HL-60 (cell line): ENCODE data around the gene SNX25.

Source experiments
- DNase-seq, 2 experiments: peaks; one replicate each; pipeline ENCODE4 v3.0.0-alpha.2; 2010 to 2020; ENCODE audit warnings: low read depth in 1 of 2, low spot score in 1 of 2
- H3K27ac ChIP-seq: fragments of 250-450 bp; sonication (Bioruptor Pico); replicated peaks from 2 replicates; pipeline ENCODE4 v1.5.1; 2020; ENCODE audit warnings: mild to moderate bottlenecking, moderate library complexity
- H3K27me3 ChIP-seq: fragments of 250-450 bp; sonication (Bioruptor Pico); 2 replicates; pipeline ENCODE4 v1.5.1; 2021; ENCODE audit warnings: mild to moderate bottlenecking, moderate library complexity; ENCODE audit not compliant: insufficient read depth, poor library complexity, severe bottlenecking
- H3K4me3 ChIP-seq: replicated peaks from 2 replicates; pipeline ENCODE4 v1.5.1; 2011; ENCODE audit warnings: mild to moderate bottlenecking, control low read depth, low read length; ENCODE audit not compliant: insufficient read depth
- CTCF ChIP-seq: IDR thresholded peaks from one replicate; pipeline ENCODE4 v1.5.1; 2011; ENCODE audit warnings: low read length, control low read depth, inconsistent platforms; ENCODE audit not compliant: insufficient read depth
- GABPA ChIP-seq: IDR thresholded peaks from 2 replicates; pipeline ENCODE4 v1.6.1; 2012; ENCODE audit warnings: low read depth
- POLR2AphosphoS5 ChIP-seq: IDR thresholded peaks from 2 replicates; pipeline ENCODE4 v1.6.1; 2012; ENCODE audit warnings: low read depth
- REST ChIP-seq: IDR thresholded peaks from 2 replicates; pipeline ENCODE4 v1.6.1; 2012; ENCODE audit warnings: low read depth; ENCODE audit not compliant: insufficient replicate concordance
- SPI1 ChIP-seq: IDR thresholded peaks from 2 replicates; pipeline ENCODE4 v1.6.1; 2012; ENCODE audit warnings: low read depth, mild to moderate bottlenecking, borderline replicate concordance

Gene SNX25

DNA sequence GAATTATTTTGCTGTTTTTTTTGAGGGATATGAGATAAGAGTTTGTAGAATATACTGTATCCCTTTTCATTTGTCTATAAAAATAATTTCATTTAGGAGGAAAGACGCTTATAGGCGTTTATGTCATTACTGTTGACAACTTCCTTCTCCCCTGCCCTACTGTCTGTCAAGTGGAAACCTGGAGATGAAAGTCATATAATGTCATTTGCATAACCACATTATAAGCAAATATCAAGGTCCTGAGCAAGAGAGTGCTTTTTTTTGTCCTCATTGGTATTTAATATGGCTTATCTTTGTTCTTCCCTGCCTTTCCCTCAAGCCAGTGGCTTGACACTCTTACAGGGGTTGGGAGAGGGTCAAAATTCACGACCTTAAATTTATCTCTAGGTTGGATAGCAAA lies 130.5 kb downstream of the SNX25 start:
- no peak for TF ChIP-seq CTCF
- TF ChIP-seq GABPA, result no peak
- TF ChIP-seq REST, result no peak
- TF ChIP-seq POLR2AphosphoS5, result no peak
- no peak for TF ChIP-seq SPI1
- DNase-seq, result no peak
- H3K27me3 ChIP-seq, result peaks cover 5% of the 10 kb centered on the region
- H3K27ac ChIP-seq, result no peak overlapping the region
- H3K4me3 ChIP-seq, result no peak overlapping the region

DNA sequence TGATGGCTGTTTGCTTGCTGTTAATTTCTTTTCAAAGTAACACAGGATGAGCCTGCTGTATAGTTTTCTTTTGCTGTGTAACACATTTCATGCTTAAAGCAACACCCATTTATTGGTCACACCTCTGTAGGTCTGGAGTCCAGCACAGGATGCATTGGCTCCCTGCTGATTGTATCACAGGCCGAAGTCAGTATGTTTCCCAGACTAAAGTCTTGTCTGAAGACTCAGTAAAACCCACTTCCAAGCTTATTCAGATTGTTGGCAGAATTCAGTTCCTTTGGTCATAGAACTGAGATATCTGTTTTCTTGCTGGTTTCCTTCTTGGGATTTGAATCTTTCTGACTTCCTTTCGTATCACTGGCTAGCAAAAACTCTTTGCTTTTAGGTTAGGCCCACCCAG lies 132.0 kb downstream of the SNX25 start:
- no peak overlapping the region for H3K4me3 ChIP-seq
- peaks cover 3% of the 10 kb centered on the region for H3K27me3 ChIP-seq
- no peak overlapping the region for H3K27ac ChIP-seq
- no peak for TF ChIP-seq GABPA
- TF ChIP-seq REST, result no peak
- TF ChIP-seq CTCF, result no peak
- no peak for TF ChIP-seq SPI1
- no peak for TF ChIP-seq POLR2AphosphoS5
- no peak for DNase-seq

- H3K27ac ChIP-seq, result no peak overlapping the region
- no peak overlapping the region for H3K4me3 ChIP-seq
- TF ChIP-seq REST (no peak), POLR2AphosphoS5 (no peak), SPI1 (no peak), GABPA (no peak), CTCF (no peak)
- H3K27me3 ChIP-seq, result peaks cover 2% of the 10 kb centered on the region
- DNase-seq, result no peak
These were observed 132.4 kb downstream of the SNX25 start for GRCh38 chr4:185341841-185342240.
